Ishikawa (cell line): ENCODE data around the gene TJP1.

ENCODE experiments used
- CEBPB ChIP-seq: IDR thresholded peaks from 2 replicates; pipeline ENCODE4 v1.6.1; 2012
- CREB1 ChIP-seq: IDR thresholded peaks from 2 replicates; pipeline ENCODE4 v1.6.1; 2012; ENCODE audit warnings: low read depth
- EGR1 ChIP-seq: IDR thresholded peaks from 2 replicates; pipeline ENCODE4 v1.6.1; 2012
- EP300 ChIP-seq: IDR thresholded peaks from 2 replicates; pipeline ENCODE4 v1.6.1; 2012; ENCODE audit warnings: borderline replicate concordance
- FOXM1 ChIP-seq: IDR thresholded peaks from 2 replicates; pipeline ENCODE4 v1.6.1; 2012; ENCODE audit warnings: low read depth, borderline replicate concordance
- MAX ChIP-seq: IDR thresholded peaks from 2 replicates; pipeline ENCODE4 v1.6.1; 2012
- NFIC ChIP-seq: IDR thresholded peaks from 2 replicates; pipeline ENCODE4 v1.6.1; 2012
- RAD21 ChIP-seq: IDR thresholded peaks from 2 replicates; pipeline ENCODE4 v1.6.1; 2012; ENCODE audit warnings: low read depth
- TAF1 ChIP-seq: IDR thresholded peaks from 2 replicates; pipeline ENCODE4 v1.6.1; 2012; ENCODE audit warnings: low read depth, mild to moderate bottlenecking
- TCF12 ChIP-seq: IDR thresholded peaks from 2 replicates; pipeline ENCODE4 v1.6.1; 2012; ENCODE audit warnings: low read depth
- TEAD4 ChIP-seq: IDR thresholded peaks from 2 replicates; pipeline ENCODE4 v1.6.1; 2012
- USF1 ChIP-seq: IDR thresholded peaks from 2 replicates; pipeline ENCODE4 v1.6.1; 2012
- YY1 ChIP-seq: IDR thresholded peaks from 2 replicates; pipeline ENCODE4 v1.6.1; 2012; ENCODE audit warnings: low read depth
- ZBTB7A ChIP-seq: IDR thresholded peaks from 2 replicates; pipeline ENCODE4 v1.6.1; 2012; ENCODE audit warnings: low read depth
- TF ChIP-seq, protein P1 (sequence below): IDR thresholded peaks from 2 replicates; pipeline ENCODE4 v1.6.1; 2012; ENCODE audit warnings: low read depth, mild to moderate bottlenecking

The TJP1 gene

DNA sequence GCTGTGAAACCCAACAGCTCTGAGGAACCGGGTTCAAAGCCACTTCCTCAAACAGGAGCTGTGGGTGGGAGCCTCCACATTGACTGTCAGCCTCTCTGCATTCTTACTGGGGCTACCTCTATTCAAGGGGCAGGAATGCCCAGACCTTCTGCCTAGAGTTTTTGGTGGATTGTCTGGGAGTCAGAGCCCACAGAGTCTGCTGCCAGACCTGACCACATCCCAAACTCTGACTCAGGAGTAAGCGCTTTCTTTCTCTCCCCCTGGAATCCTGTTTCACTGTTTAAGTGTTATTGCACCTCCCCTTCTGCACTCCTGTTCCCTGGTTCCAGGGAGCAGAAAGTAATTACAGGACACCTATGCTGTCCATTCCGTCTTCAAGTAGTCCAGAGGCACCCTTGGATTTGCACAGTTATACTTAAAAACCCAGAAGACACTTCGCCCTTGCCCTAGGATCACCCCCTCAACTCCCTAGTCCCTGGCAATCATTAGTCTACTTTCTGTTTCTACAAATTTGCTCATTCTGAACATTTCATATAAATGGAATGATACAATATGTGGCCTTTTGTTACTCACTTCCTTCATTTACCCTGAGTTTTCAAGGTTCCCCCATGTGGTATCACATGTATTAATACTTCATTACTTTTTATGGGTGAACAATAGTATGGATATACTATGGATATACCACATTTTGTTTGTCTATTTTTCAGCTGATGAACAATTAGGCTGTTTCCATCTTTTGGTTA is 37.9 kb upstream of the TJP1 start:
- no peak for TF ChIP-seq FOXM1
- no peak for TF ChIP-seq YY1
- TF ChIP-seq USF1: no peak
- TF ChIP-seq RAD21: no peak
- TF ChIP-seq TAF1: no peak
- no peak for TF ChIP-seq ZBTB7A
- TF ChIP-seq MAX: no peak
- TF ChIP-seq CREB1: no peak
- TF ChIP-seq CEBPB: no peak
- TF ChIP-seq TCF12: no peak
- no peak for TF ChIP-seq NFIC

- TF ChIP-seq EGR1 (no peak), EP300 (no peak), YY1 (no peak), TEAD4 (no peak)
- TF ChIP-seq, protein P1, sequence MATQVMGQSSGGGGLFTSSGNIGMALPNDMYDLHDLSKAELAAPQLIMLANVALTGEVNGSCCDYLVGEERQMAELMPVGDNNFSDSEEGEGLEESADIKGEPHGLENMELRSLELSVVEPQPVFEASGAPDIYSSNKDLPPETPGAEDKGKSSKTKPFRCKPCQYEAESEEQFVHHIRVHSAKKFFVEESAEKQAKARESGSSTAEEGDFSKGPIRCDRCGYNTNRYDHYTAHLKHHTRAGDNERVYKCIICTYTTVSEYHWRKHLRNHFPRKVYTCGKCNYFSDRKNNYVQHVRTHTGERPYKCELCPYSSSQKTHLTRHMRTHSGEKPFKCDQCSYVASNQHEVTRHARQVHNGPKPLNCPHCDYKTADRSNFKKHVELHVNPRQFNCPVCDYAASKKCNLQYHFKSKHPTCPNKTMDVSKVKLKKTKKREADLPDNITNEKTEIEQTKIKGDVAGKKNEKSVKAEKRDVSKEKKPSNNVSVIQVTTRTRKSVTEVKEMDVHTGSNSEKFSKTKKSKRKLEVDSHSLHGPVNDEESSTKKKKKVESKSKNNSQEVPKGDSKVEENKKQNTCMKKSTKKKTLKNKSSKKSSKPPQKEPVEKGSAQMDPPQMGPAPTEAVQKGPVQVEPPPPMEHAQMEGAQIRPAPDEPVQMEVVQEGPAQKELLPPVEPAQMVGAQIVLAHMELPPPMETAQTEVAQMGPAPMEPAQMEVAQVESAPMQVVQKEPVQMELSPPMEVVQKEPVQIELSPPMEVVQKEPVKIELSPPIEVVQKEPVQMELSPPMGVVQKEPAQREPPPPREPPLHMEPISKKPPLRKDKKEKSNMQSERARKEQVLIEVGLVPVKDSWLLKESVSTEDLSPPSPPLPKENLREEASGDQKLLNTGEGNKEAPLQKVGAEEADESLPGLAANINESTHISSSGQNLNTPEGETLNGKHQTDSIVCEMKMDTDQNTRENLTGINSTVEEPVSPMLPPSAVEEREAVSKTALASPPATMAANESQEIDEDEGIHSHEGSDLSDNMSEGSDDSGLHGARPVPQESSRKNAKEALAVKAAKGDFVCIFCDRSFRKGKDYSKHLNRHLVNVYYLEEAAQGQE: no peak
These were observed 37.0 kb upstream of the TJP1 start for GRCh38 chr15:29859293-29859692.

DNA sequence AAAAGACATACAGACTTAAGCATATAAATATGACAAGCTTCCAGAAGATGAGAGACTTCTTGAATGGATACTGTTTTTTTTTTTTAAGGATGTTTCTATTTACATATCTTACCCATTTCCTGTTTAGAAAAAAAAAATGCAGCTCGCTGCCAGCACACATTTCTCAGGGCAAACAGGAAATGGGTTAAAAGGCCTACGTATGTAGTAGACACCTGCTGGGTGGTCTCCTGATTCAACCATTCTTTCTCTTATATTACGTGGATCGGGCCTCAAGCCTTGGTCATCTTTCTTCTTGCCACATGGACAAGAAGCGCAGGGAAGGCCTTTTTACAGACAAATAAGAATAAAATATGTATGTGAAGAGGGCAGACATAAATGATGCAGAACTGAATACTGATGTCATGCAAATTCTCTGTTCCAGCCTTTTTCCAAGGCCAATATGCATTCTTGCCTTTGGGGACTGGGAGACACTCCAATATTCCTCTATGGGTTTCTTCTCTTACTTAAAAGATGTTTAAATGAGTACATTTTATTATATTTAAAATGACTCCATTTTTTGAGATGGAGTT is 35.0 kb upstream of the TJP1 start:
- no peak for TF ChIP-seq NFIC
- TF ChIP-seq CEBPB: no peak
- TF ChIP-seq, protein P1: no peak
- TF ChIP-seq TEAD4: no peak
- no peak for TF ChIP-seq YY1
- TF ChIP-seq ZBTB7A: no peak
- TF ChIP-seq USF1: no peak
- no peak for TF ChIP-seq MAX
- no peak for TF ChIP-seq TCF12
- TF ChIP-seq RAD21: no peak
- TF ChIP-seq EP300: no peak
- TF ChIP-seq EGR1: no peak

- no peak for TF ChIP-seq ZBTB7A
- TF ChIP-seq USF1: no peak
- no peak for TF ChIP-seq NFIC
- no peak for TF ChIP-seq TAF1
- no peak for TF ChIP-seq EGR1
- no peak for TF ChIP-seq FOXM1
- TF ChIP-seq YY1: no peak
- no peak for TF ChIP-seq TCF12
- TF ChIP-seq TEAD4: no peak
- TF ChIP-seq CREB1: no peak
- TF ChIP-seq RAD21: no peak
- no peak for TF ChIP-seq CEBPB
- TF ChIP-seq, protein P1: no peak
- no peak for TF ChIP-seq MAX
- no peak for TF ChIP-seq EP300
These were observed 32.1 kb upstream of the TJP1 start for GRCh38 chr15:29854413-29854812.
